Fibroblast of pulmonary artery (primary cell): ENCODE measurements around the gene METTL23.

Experiments
- DNase-seq: peaks from one replicate; pipeline ENCODE4 v3.0.0-alpha.2; 2010; ENCODE audit warnings: low read depth
- H3K4me3 ChIP-seq: replicated peaks from 2 replicates; pipeline ENCODE4 v1.5.1; 2011; ENCODE audit warnings: low read depth, mild to moderate bottlenecking, control low read depth, low read length, moderate library complexity
- TF ChIP-seq, protein P1 (sequence below): IDR thresholded peaks from 2 replicates; pipeline ENCODE4 v1.5.1; 2011; ENCODE audit warnings: mild to moderate bottlenecking, control low read depth, low read length, inconsistent platforms; ENCODE audit errors: missing control alignments

The METTL23 gene

DNA sequence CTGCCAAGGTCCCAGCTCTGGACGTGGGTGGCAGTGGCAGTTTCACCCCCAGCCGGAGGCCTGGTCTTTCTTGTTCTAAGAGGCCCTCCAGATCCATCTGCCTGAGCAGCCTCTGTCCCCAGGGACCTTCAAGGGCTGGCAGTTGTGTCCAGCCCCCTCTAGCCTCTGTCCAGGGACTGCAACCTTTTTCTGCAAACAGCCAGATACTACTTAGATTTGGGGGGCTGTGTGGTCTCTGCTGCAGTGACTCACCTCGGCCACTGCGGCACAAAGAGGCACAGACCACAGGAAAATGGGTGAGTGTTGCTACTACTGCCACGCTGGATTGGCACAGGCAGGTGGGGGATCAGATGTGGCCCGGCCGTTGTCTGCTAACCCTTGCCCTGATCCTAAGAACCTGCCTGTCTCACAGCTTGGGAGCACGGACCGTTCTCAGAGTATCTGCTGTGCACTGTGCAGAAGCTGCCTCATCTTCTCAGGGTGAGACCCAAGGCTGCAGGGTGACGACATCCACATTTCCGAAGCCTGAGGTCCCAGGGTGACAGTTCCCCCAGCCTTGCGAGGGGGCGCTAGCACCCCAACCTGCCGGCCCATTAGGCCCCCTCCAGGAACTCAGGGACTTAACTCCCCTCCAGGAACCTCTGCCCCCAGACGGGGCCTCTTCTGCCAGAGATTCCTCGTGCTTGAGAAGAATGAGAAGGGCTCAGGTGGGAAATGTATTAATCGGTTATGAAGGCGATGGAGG lies 43.5 kb upstream of the METTL23 start:
- no peak for DNase-seq
- no peak overlapping the region for H3K4me3 ChIP-seq
- TF ChIP-seq, protein P1, sequence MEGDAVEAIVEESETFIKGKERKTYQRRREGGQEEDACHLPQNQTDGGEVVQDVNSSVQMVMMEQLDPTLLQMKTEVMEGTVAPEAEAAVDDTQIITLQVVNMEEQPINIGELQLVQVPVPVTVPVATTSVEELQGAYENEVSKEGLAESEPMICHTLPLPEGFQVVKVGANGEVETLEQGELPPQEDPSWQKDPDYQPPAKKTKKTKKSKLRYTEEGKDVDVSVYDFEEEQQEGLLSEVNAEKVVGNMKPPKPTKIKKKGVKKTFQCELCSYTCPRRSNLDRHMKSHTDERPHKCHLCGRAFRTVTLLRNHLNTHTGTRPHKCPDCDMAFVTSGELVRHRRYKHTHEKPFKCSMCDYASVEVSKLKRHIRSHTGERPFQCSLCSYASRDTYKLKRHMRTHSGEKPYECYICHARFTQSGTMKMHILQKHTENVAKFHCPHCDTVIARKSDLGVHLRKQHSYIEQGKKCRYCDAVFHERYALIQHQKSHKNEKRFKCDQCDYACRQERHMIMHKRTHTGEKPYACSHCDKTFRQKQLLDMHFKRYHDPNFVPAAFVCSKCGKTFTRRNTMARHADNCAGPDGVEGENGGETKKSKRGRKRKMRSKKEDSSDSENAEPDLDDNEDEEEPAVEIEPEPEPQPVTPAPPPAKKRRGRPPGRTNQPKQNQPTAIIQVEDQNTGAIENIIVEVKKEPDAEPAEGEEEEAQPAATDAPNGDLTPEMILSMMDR: no peak

DNA sequence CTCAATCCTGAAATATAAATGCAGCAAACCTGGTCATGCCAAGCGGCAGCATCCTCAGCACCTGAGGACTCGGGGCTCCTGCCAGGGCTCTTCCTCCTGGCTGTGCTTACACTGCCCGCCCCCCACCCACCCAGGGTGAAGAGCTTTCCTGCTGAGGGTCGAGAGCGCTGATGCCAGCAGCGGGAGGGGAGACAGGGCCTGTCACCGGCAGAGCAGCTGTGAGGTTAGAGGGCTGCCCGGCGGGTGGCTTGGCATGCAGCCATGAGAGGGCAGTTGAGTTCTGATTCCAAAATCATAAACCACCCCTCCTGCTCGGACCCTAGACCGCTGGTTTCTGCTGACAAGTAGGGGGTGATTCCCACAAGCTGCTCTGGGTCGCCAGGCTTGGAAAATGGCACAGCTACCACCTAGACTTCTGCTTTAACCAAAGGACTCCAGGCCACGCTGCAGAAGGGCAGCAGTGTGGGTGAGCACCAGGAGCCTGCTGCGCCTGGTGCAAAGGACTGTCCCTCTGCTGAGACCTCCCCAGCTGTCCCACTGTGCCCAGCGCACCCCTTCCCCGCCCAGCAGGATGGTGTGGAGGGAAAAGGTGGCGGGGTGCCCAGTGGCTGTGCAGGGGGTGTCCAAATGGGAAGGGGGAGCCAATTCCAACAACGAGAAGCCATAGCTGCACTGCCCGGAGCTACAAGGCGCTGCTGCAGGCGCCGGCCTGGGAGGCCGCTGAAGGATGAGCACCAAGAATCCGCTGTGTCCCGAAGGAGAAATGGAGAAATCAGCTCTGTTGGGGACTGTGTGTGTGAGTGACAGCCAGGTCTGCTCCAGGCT lies 42.5 kb upstream of the METTL23 start:
- TF ChIP-seq, protein P1: no peak
- H3K4me3 ChIP-seq: no peak overlapping the region
- DNase-seq: no peak

DNA sequence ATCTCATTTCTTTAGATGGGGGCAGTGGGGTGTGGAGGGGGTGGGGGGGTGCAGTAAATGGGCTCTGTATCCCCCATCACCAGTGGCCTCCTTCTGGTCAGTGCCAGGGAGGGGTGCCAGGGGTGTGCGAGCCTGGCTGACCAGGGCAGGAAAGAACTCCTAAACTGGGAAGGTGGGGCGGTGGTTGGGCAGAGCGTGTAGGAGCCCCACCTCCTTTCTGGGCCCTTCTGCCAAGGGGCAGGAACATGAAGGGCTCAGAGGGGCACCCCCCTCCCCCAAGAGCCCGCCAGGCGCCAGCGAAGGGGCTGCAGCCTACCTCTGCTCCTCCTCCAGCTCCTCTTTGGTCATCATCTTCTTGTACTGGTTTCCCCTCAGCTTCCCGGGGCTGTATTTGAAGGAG lies 41.9 kb upstream of the METTL23 start:
- no peak overlapping the region for H3K4me3 ChIP-seq
- DNase-seq: no peak
- TF ChIP-seq, protein P1: no peak

DNA sequence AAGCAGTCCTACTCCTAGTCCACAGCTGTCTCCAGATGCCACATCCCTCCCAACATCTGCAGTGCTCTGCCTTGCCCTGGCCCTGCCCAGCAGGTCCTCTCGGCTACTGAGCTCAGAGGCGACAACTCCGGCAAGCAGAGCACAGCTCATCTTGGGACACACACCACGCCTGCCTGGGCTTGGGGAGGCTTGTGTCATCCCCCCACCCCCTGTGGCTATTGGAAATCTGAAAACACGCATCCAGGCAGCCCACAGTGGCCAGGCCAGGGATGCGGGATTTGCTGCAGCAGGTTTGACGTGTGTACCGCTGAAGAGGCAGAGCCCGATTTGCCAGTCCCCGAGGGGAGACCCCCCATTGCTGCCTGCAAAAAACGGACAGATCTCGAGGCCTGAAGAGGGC lies 41.3 kb upstream of the METTL23 start:
- H3K4me3 ChIP-seq: no peak overlapping the region
- TF ChIP-seq, protein P1: no peak
- no peak for DNase-seq

DNA sequence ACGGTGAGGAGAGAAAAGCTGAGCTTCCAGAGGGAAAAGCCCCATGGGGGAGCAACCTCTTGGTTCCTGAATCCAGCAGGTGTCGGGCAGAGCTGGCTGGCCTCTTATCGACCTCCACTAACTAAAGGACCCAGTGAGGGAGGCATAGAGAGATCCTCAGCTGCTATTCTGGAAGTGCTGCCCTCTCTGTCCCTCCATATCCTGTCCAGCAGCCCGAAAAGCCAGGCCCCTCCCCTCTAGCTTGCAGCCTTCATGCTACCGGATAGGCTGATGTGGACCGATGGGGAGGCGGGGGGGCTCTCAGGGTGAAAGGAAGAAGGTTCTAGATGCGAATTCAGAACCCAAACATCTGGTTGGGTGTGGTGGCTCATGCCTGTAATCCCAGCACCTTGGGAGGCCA lies 40.8 kb upstream of the METTL23 start:
- TF ChIP-seq, protein P1: no peak
- no peak overlapping the region for H3K4me3 ChIP-seq
- DNase-seq: no peak

DNA sequence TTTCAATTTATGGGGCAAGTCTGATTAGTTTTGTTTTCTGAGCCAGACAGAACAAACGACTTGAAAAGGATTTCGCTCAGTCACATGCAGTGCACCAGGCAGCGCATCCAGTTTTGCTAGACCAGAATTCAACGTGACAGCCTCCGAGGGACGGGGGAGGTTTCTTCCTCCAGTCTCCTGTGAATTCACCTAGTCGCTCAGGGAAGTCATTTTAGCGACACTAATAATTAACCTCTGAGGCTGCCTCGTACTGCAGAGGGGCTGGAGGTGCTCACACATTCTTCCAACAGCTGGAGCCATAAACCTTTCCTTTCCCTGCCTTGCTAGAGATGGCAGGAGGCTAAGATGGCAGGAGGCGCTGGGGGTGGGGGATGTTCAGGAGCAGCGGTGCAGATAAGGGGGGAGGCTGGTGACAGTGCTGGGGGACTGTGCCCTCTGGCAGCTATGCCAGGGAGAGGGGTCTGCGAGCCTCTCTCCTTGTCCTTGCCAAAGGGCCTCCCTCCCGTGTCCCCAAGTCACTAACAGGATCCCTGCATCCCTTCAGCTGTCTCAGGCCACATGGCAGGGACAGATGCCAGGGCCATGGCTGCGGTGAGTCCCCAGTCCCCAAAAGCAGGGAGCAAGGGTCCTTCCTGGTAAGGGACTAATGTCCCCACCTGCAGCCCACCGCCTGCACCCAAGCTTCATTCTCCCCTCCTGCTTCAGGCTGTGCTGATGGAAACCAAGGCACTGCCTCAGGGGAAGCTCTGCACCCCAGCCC lies 39.9 kb upstream of the METTL23 start:
- DNase-seq: no peak
- TF ChIP-seq, protein P1: no peak
- no peak overlapping the region for H3K4me3 ChIP-seq
